ENCODE data around the gene PPP1R1A. TPM values are rescaled to one million over a fixed set of nuclear protein-coding genes. Genes with fewer than 3 reads are reported as not detected.

PPP1R1A gene
- total and polyA plus RNA-seq, 9 of the 15 experiments (the other 6 are each of a cell fraction or from before 2014, with no cell fraction given), result not detected

DNA sequence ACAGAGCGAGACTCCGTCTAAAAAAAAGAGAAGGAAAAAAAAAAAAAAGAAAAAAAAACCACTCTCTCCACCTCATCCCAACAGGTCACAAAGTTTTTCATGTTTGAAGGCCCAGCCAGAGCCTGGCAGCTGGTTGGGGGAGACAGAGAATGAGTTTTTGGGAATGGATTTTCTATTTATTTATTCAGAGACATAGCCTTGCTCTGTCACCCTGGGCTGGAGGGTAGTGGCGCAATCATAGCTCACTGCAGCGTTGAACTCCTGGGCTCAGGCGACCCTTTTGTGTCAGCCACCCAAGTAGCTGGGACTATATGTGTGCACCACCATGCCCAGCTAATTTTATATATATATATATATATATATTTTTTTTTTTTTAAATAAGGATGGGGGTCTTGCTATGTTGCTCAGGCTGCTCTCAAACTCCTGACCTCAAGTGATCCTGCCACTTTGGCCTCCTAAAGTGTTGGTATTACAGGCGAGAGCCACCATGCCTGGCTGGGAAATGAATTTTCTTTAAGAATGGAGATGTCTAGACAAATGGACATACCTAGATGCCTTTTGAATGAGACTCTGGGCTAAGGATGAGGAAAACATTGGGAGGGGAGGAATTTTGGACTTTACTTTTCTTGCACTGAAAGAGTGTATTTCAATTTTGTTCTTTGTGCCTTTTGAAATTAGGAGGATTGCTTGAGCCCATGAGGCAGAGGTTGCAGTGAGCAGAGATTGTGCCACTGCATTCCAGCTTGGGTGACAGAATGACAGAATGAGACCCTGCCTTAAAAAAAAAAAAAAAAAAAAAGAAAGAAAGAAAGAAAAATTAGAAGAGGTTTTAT is 16.9 kb upstream of the PPP1R1A start:
- ChIA-PET POLR2A (interaction anchor here (1.0 kb wide), 1 partner anchor 25 kb away, joined by 3 read pairs; no protein-coding TSS in a partner anchor), CTCF (ENCODE audit: low intra/inter-chr PET ratio) (interaction anchor here (0.6 kb wide), 1 partner anchor 144 kb away, joined by 3 read pairs; no protein-coding TSS in a partner anchor)
- no peak overlapping the region for H3K4me2 ChIP-seq (ENCODE audit: insufficient read depth, low read length)
- no peaks in the 10 kb centered on the region for H3K4me1 ChIP-seq (replicated peaks in 1 of 2; ENCODE audit: control insufficient read depth in 2 of 2, insufficient read depth in 2 of 2, low read length in 2 of 2)
- H3K9me1 ChIP-seq (ENCODE audit: control insufficient read depth, insufficient read depth, low read length), result no peaks in the 10 kb centered on the region
- ATAC-seq (no peak), FAIRE-seq (no peak), DNase-seq (ENCODE audit: extremely low read depth in 1 of 4, low spot score in 3 of 4) (no peak)
- no TSS peak for BruUV-seq (replicated peaks)
- H3K79me2 ChIP-seq (ENCODE audit: control insufficient read depth, insufficient read depth, low read length), result no peaks in the 10 kb centered on the region
- H3K27me3 ChIP-seq (ENCODE audit: control insufficient read depth in 2 of 2, insufficient read depth in 2 of 2, low read length in 2 of 2), result peaks cover 0 to 9% of the 10 kb centered on the region in 2 experiments; a peak in 3 of 5 replicates
- TF ChIP-seq MAFF (IDR thresholded peaks at IDR 0.05; ENCODE audit: low read length), result no peak
- TF ChIP-seq PTBP1 (IDR thresholded peaks at IDR 0.05; ENCODE audit: low read depth, low read length), result no peak
- no peak for TF ChIP-seq ARNT (IDR thresholded peaks at IDR 0.05)
- TF ChIP-seq MLX (CRISPR knock-in tag; conservative IDR thresholded peaks at IDR 0.05), result no peak
- no peak for TF ChIP-seq GTF2E2 (tag; IDR thresholded peaks at IDR 0.05)
- TF ChIP-seq NUFIP1 (IDR thresholded peaks at IDR 0.05; ENCODE audit: partially characterized antibody), result no peak
- TF ChIP-seq BRD9 (IDR thresholded peaks at IDR 0.05; ENCODE audit: low read depth, partially characterized antibody), result no peak
- 2% methylated on average over 4 of the region's 6 CpGs for WGBS (ENCODE audit: insufficient coverage, low coverage, missing lambda C conversion rate)
- H3K9me3 ChIP-seq (replicated peaks; ENCODE audit: control insufficient read depth, insufficient read depth, low read depth, low read length), result no peaks in the 10 kb centered on the region
- H3K27ac ChIP-seq (ENCODE audit: extremely low read depth, low read depth, low read length), result no peak overlapping the region
- H3K9ac ChIP-seq (ENCODE audit: insufficient read depth in 1 of 2, low read depth in 2 of 2, low read length in 2 of 2), result no peak overlapping the region
- no peak overlapping the region for H3K4me3 ChIP-seq
- in situ Hi-C loops (cut with MboI), result no loop called here
- H2AFZ ChIP-seq (ENCODE audit: low read depth, low read length), result no peak overlapping the region
- H3K36me3 ChIP-seq (ENCODE audit: control insufficient read depth, insufficient read depth, low read length), result no peaks in the 10 kb centered on the region
- intact Hi-C loops (cut with micrococcal nuclease), result loop anchor here (10.0 kb wide), 1 partner anchor 349 kb away; no protein-coding TSS in a partner anchor
- no peaks in the 10 kb centered on the region; the same call in 1 of the 2 replicates for H4K20me1 ChIP-seq (replicated peaks; ENCODE audit: control insufficient read depth, insufficient read depth, low read length)
